ENCODE data around the gene SMYD1. TPM values are rescaled to one million over a fixed set of nuclear protein-coding genes. Genes with fewer than 3 reads are reported as not detected.

The SMYD1 gene
- total RNA-seq, 1 experiment from 2014 or later, result 0.50 TPM

DNA sequence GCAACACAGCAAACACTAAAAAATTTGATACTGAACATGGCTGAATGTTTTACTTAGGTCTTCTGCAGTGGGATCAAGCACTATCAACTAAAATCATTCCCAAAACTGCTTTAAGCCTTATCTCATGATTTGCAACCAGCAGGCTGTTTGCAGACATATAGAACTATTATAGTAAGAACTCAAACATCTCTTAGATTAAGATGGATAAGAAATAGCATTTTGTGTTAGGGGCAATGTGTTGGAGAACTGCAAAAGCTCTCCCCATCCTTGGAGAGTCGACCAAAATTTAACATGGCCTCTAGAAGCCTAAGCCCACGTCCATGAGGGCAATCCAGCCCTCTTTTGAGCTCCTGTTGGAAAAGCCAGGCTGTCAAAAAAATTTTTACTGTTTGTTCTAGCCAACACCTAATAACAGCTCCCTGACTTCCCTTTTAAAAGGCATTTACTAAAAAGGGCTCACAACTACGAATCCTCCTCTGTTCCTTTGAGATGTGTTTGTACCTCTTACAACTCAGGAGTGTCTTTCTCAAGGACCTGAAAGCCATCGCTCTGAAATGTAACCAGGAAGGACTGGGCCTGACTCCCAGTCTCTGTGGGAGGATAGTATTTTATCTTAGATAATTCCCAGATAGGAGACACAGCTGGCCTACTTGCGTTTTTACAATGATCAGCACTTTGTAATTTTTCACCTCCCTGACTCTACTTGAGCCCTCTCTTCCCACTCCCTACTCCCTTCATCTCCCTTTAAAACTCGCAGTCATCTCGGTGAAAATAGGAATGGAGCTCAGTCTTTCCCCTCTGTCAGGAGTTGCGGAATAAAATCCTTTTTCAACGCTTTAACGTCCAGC, 13.5 kb upstream of the SMYD1 start:
- DNase-seq (ENCODE audit: low read depth, low spot score), result no peak
- in situ Hi-C loops (cut with HindIII; ENCODE audit: low pct_unique_long_range_greater_than_20kb, low sequenced_read_pairs), result no loop called here

DNA sequence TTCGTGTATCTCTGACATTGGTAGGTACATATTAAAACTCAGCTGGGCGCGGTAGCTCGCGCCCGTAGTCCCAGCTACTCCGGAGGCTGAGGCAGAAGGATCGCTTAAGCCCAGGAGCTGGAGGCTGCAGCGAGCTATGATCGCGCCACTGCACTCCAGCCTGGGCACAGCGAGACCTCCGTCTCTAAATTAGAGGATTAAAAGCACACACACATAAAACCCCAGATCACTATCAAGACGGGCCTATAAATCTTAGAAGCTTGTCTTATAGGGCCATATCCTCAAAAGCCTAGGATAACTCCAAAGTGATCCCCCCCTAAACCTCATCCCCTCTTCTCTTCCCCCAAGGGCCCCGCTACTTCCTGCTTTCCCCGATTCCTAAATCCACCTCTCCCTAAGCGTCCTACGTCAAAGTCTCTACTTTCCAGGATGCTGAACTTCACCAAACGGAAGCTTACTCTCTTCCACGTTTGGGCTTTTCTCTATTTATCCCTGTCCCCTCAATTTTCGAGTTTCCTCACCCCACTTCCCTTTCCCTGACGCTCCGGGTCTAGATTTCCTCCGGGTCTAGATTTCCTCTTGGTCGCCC, 12.7 kb upstream of the SMYD1 start:
- DNase-seq (ENCODE audit: low read depth, low spot score), result peak; percentile 41
- in situ Hi-C loops (cut with HindIII; ENCODE audit: low pct_unique_long_range_greater_than_20kb, low sequenced_read_pairs), result no loop called here

- in situ Hi-C loops (cut with HindIII; ENCODE audit: low pct_unique_long_range_greater_than_20kb, low sequenced_read_pairs), result no loop called here
- peak; percentile 96 for DNase-seq (ENCODE audit: low read depth, low spot score)
These were observed 12.1 kb upstream of the SMYD1 start, which contains the start of gene KRCC1 for GRCh38 chr2:88055371-88056128. TSS of gene KRCC1 (minus strand) at chr2:88055783. CDS start at chr2:88028563, 27,220 bp downstream.

- DNase-seq (ENCODE audit: low read depth, low spot score), result no peak
- in situ Hi-C loops (cut with HindIII; ENCODE audit: low pct_unique_long_range_greater_than_20kb, low sequenced_read_pairs), result no loop called here
These were observed 10.2 kb upstream of the SMYD1 start for GRCh38 chr2:88057437-88057844.

DNA sequence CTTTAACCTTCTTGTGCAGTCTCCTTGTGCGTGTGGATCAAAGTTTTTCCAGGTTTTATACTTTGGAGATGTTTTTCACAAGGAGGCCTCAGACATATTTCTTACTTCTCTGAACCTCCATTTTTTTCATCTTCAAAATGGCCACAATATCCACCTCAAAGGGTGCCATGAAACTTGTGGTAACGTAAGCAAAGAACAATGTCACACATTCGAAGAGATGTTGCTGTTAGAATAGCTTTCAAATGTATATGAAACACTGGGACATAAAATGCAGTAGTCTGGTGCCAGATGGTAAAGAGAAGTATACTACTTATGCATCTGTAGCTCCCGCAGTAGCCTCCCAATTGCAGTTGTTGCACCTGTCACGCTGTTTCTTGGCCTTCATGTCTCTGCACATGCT, 9.4 kb upstream of the SMYD1 start:
- no peak for DNase-seq (ENCODE audit: low read depth, low spot score)
- in situ Hi-C loops (cut with HindIII; ENCODE audit: low pct_unique_long_range_greater_than_20kb, low sequenced_read_pairs), result no loop called here

GRCh38 chr2:88059979-88060906, 7.4 kb upstream of the SMYD1 start:
- in situ Hi-C loops (cut with HindIII; ENCODE audit: low pct_unique_long_range_greater_than_20kb, low sequenced_read_pairs), result no loop called here
- DNase-seq (ENCODE audit: low read depth, low spot score), result peak; percentile 75

DNA sequence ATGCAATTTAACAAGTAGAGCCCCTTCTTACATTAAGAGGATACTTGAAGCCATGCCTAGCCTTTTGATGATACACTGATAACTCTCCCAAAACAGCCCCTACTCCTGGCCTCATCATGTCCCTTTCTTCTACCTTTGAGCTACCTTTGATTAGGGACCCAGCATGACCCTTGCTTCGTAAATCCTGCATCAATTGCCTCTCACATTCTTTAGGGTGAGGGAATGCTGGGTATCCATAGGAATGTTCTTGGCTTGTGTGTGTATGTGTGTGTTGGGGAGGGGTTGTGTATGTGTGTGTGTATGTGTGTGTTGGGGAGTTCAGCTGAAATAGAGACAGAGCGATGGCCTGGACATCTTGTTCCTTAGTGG, 6.7 kb upstream of the SMYD1 start:
- in situ Hi-C loops (cut with HindIII; ENCODE audit: low pct_unique_long_range_greater_than_20kb, low sequenced_read_pairs), result no loop called here
- DNase-seq (ENCODE audit: low read depth, low spot score), result no peak

GRCh38 chr2:88061295-88061694, 6.3 kb upstream of the SMYD1 start:
- DNase-seq (ENCODE audit: low read depth, low spot score), result no peak

DNA sequence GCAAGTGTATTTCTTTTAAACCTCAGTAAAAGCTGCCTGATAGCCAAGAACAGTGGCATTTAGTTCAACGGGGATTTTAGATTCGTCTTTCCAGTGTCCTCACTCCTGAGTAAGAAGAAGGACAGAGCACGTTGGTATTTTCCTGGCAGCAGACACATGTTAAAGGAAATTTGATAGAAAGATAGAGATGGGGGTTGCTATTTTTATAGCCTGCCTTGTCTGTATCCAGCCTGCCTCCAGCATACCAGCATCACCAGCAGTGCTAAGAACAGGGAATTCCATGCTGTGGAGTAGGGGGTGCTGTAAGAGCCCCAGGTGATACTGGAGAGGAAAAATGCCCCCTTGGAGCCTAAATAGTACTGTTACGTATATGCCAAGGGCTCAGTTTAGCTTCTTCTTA, 1.1 kb upstream of the SMYD1 start:
- in situ Hi-C loops (cut with HindIII; ENCODE audit: low pct_unique_long_range_greater_than_20kb, low sequenced_read_pairs), result no loop called here
- no peak for DNase-seq (ENCODE audit: low read depth, low spot score)

More at GRCh38 chr2:88061295-88061694, 6.3 kb upstream of the SMYD1 start:
- in situ Hi-C loops (cut with HindIII; ENCODE audit: low pct_unique_long_range_greater_than_20kb, low sequenced_read_pairs), result no loop called here

- no peak for DNase-seq (ENCODE audit: low read depth, low spot score)
- in situ Hi-C loops (cut with HindIII; ENCODE audit: low pct_unique_long_range_greater_than_20kb, low sequenced_read_pairs), result no loop called here
These were observed 436 bp upstream of the SMYD1 start for GRCh38 chr2:88067189-88067588.

GRCh38 chr2:88068044-88068443, 419 bp downstream of the SMYD1 start:
- in situ Hi-C loops (cut with HindIII; ENCODE audit: low pct_unique_long_range_greater_than_20kb, low sequenced_read_pairs), result no loop called here
- DNase-seq (ENCODE audit: low read depth, low spot score), result no peak

DNA sequence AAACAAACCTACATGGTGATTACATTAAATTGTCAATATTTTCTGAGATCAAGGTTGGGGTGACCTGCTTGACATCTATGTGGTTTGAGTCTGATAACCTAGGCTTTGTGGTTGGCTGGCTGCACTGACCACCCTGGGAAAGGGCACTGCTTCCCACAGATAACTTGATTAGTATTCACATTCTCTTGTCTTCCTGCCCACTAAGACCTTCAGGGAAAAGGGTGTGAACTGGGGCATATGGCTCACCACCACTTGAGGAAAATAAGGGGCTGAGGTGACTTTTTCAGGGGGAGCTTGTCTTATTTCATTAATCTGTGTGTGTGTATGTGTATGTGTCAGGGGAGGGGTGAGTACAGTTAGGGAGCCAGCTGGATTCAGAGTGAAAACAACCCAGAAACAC, 1.5 kb downstream of the SMYD1 start:
- in situ Hi-C loops (cut with HindIII; ENCODE audit: low pct_unique_long_range_greater_than_20kb, low sequenced_read_pairs), result no loop called here
- DNase-seq (ENCODE audit: low read depth, low spot score), result no peak

DNA sequence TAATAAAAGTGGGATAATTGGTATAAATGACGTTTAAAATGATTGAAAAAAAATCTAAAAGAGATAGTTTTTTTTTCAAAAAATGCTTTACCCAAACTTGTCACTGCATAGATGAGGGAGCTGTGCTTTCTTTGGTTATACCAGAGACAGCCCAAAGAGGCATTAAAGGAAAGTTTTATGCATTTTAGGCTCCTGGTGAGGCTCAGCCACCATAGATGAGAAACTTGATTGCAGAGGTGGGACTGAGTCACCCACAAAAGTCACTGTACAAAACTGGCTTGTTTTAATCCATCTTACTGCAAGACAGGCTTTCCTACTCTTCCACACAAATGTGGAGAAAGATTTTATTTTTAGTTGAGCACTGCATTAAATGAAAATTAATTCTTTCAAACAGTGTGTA, 2.4 kb downstream of the SMYD1 start:
- in situ Hi-C loops (cut with HindIII; ENCODE audit: low pct_unique_long_range_greater_than_20kb, low sequenced_read_pairs), result no loop called here
- DNase-seq (ENCODE audit: low read depth, low spot score), result no peak

- in situ Hi-C loops (cut with HindIII; ENCODE audit: low pct_unique_long_range_greater_than_20kb, low sequenced_read_pairs), result no loop called here
- no peak for DNase-seq (ENCODE audit: low read depth, low spot score)
These were observed 3.7 kb downstream of the SMYD1 start for GRCh38 chr2:88071365-88071764.

- in situ Hi-C loops (cut with HindIII; ENCODE audit: low pct_unique_long_range_greater_than_20kb, low sequenced_read_pairs), result no loop called here
- no peak for DNase-seq (ENCODE audit: low read depth, low spot score)
These were observed 6.5 kb downstream of the SMYD1 start for GRCh38 chr2:88074150-88074549.

DNA sequence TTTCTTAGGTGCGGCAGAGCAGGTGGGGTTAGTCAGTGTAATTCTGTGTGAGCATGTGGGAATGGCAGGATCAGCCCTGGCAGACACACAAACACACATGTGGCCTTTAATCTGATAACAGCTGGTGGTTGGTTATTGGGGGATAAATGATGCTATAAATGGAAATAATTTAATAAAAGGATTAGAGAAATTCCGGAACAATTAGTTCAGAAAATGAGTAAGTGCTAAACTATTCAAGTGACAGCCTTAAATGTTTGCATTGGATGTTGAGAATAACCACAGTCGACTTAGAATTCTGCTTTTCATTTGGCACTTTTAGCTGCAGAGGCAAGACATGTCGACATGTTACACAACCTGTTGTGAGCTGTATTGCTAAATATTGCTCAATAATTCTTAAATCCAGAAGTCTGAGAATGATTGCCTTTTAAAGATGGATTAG, 7.2 kb downstream of the SMYD1 start:
- in situ Hi-C loops (cut with HindIII; ENCODE audit: low pct_unique_long_range_greater_than_20kb, low sequenced_read_pairs), result no loop called here
- DNase-seq (ENCODE audit: low read depth, low spot score), result no peak

DNA sequence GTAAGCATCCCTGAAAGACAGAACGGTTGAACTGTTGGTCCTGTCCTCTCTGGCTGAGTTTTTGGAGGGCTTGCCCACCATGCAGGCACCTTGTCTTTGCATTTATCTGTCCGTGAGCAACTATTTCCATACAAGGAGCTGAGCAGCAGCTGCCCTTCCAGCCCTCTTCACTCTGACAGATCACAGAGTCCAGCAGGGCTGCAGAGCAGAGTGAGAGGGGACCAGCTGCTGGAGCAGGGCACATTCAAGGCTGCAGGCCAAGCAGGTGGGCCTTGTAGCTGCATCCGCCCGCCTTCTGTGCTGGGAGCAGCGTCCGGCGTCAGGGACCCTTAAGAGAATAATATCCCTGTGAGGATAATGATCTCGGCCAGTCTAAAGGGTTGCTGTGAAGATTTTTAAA, 9.5 kb downstream of the SMYD1 start:
- no peak for DNase-seq (ENCODE audit: low read depth, low spot score)
- in situ Hi-C loops (cut with HindIII; ENCODE audit: low pct_unique_long_range_greater_than_20kb, low sequenced_read_pairs), result no loop called here
